Testis (tissue), 3 donors: ENCODE results near the gene GRIN3B. TPM values are rescaled to one million over a fixed set of nuclear protein-coding genes. Genes with fewer than 3 reads are reported as not detected.

Experiments used
- DNase-seq: peaks from one replicate; pipeline ENCODE4 v3.0.0-alpha.2; 2019
- H3K27ac ChIP-seq, 2 donors: fragments of 200-600 bp; sonication (generic); one replicate each; pipeline ENCODE4 v1.5.1; 2019
- H3K27me3 ChIP-seq: fragments of 200-600 bp; sonication (generic); one replicate; pipeline ENCODE4 v1.5.1; 2019
- H3K36me3 ChIP-seq: fragments of 200-600 bp; sonication (generic); one replicate; pipeline ENCODE4 v1.5.1; 2017; ENCODE audit warnings: low read depth; ENCODE audit errors: missing control alignments
- H3K4me1 ChIP-seq: fragments of 200-600 bp; sonication (generic); one replicate; pipeline ENCODE4 v1.5.1; 2019
- H3K4me3 ChIP-seq, 2 donors: fragments of 200-600 bp; sonication (generic); one replicate each; pipeline ENCODE4 v1.5.1; 2017 to 2019
- H3K9me3 ChIP-seq: fragments of 200-600 bp; sonication (generic); one replicate; pipeline ENCODE4 v1.5.1; 2017
- POLR2A ChIP-seq: fragments of 450-650 bp; IDR thresholded peaks from one replicate; pipeline ENCODE4 v1.6.1; 2017; ENCODE audit warnings: antibody characterized with exemption, mild to moderate bottlenecking, moderate library complexity
- WGBS, 2 donors: methylation state at CpG; one replicate each; pipeline ENCODE4 v1.1.5; 2018; 5-methylcytosine and 5-hydroxymethylcytosine counted together
- intact Hi-C: fragments of 100-400 bp; cut with DNase I; formaldehyde crosslinking; loops from one replicate; pipeline ENCODE4 v1.15.1; 2023; ENCODE audit warnings: low total_unique reads
- polyA plus RNA-seq: library from polyadenylated mRNA; stranded (reverse); fragments of 350-450 nt; fragmentation: Illumina TruSeq; extraction: RNeasy Lipid Tissue Mini Kit (QIAGEN cat#74804); gene quantifications from one replicate; pipeline ENCODE4 v1.2.3, GENCODE V29; 2014; ENCODE audit warnings: low read depth, low replicate concordance; ENCODE audit not compliant: insufficient read depth
- total RNA-seq, 2 donors: library from RNA; depleted of rRNA; stranded (reverse); fragments of >200 nt; gene quantifications; one replicate each; pipeline ENCODE4 v1.2.3, GENCODE V29; 2016
- TF ChIP-seq, protein P1 (sequence below), 3 experiments: fragments of 450-650 bp in 2 of 3; fragments of 200-600 bp in 1 of 3; sonication (generic) in 1 of 3; IDR thresholded peaks; one replicate each; pipeline ENCODE4 v1.5.1; 2016 to 2019; ENCODE audit warnings: antibody characterized with exemption in 3 of 3, mild to moderate bottlenecking in 2 of 3, moderate library complexity in 1 of 3

The GRIN3B gene
- total and polyA plus RNA-seq, 3 donors from 2014 or later: 1.1 to 2.4 (median 1.3) TPM

DNA sequence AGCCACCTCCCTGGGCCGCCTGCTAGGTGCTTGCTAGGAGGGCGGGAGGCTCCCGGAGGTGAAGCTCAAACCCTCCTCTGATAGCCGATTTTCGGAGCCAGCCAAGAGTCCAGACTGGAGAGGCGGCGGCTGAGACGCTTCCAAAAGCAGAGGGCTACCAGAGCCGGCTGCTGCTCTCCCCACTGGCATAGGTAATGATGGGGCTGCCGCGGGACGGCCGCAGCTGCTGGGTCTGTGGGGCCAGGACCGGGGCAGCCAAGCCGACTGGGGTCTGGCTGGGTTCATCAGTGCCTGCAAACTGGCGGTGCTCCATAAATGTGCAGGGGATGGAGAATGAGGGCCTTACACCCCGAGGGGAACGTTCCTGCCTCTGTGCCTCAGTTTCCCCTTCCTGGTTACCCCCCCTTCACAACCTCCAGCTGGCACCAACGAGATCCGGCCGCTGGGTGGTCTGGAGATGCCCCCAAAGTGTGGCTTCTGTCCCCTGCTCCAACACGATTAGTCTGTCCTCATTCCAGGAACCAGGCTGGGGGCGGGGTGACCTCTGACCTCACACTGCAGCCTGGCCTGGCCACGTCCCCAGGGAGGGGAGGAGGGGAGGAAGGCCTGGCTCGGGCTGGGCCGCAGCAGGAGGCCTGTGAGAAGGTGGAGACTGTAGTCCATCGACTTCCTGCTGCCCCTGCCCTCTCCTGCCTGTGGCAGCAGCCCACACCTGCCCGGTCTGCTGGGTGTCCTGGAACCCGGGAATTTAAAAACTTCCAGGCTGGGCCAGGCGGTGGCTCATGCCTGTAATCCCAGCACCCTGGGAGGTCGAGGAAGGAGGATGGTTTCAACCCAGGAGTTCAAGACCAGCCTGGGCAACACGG lies 19.9 kb upstream of the GRIN3B start:
- peaks cover 5% of the 10 kb centered on the region for H3K4me1 ChIP-seq
- 55 to 56% methylated on average over 18 to 25 of the region's 32 CpGs for WGBS, 2 donors
- no peak for TF ChIP-seq POLR2A
- TF ChIP-seq, protein P1, sequence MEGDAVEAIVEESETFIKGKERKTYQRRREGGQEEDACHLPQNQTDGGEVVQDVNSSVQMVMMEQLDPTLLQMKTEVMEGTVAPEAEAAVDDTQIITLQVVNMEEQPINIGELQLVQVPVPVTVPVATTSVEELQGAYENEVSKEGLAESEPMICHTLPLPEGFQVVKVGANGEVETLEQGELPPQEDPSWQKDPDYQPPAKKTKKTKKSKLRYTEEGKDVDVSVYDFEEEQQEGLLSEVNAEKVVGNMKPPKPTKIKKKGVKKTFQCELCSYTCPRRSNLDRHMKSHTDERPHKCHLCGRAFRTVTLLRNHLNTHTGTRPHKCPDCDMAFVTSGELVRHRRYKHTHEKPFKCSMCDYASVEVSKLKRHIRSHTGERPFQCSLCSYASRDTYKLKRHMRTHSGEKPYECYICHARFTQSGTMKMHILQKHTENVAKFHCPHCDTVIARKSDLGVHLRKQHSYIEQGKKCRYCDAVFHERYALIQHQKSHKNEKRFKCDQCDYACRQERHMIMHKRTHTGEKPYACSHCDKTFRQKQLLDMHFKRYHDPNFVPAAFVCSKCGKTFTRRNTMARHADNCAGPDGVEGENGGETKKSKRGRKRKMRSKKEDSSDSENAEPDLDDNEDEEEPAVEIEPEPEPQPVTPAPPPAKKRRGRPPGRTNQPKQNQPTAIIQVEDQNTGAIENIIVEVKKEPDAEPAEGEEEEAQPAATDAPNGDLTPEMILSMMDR (IDR thresholded peaks at IDR 0.05): no peak

DNA sequence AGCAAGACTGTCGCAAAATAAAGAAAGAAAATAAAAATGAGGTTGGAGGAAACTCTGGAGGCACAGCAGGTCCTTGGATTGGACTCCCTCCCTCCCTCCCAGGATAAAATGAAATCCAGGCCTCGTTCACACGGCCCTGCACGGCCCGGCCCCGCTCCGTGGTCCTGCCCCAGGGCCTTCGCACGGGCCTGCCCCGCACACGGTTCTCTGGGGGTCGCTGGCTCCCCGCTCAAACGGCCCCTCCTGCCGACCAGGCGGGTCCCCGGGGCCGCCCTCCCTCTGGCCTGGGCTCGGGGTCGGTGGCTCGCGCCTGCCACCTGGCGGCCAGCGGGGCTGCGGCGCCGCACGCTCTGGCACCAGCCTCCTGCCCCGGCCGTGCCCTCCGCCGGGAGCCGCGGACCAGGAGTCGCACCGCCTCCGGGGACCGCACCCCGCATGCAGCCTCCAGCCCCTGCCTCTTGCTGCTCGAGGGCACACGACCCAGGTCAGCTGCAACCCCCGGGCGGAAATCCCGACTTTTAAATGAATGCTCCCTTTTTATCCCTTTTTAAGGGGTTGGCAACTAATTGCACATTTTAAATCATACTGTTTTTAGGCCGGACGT lies 17.6 kb upstream of the GRIN3B start:
- Histone ChIP-seq H3K36me3 (no peaks in the 10 kb centered on the region), H3K27me3 (no peaks in the 10 kb centered on the region), H3K4me1 (peaks cover 5% of the 10 kb centered on the region), H3K4me3 (peak overlapping the region; percentile 12 to 45), H3K27ac (no peak overlapping the region), H3K9me3 (no peaks in the 10 kb centered on the region)
- TF ChIP-seq, protein P1 (IDR thresholded peaks at IDR 0.05): peak; percentile 95 to 98 (median 98)
- TF ChIP-seq POLR2A: no peak
- intact Hi-C loops: loop anchor here (5.0 kb wide), 1 partner anchor 55 kb away; the partner anchor contains the start of gene ARID3A
- WGBS, 2 donors: 0 to 1% methylated on average over 24 to 46 of the region's 46 CpGs
- DNase-seq: peak; percentile 73

More for the DNA sequence above, 19.9 kb upstream of the GRIN3B start:
- Histone ChIP-seq H3K27ac (no peak overlapping the region), H3K4me3 (no peak overlapping the region), H3K27me3 (no peaks in the 10 kb centered on the region), H3K36me3 (no peaks in the 10 kb centered on the region), H3K9me3 (no peaks in the 10 kb centered on the region)
- intact Hi-C loops: loop anchor here (5.0 kb wide), 1 partner anchor 53 kb away; the partner anchor contains the start of gene ARID3A
- no peak for DNase-seq

DNA sequence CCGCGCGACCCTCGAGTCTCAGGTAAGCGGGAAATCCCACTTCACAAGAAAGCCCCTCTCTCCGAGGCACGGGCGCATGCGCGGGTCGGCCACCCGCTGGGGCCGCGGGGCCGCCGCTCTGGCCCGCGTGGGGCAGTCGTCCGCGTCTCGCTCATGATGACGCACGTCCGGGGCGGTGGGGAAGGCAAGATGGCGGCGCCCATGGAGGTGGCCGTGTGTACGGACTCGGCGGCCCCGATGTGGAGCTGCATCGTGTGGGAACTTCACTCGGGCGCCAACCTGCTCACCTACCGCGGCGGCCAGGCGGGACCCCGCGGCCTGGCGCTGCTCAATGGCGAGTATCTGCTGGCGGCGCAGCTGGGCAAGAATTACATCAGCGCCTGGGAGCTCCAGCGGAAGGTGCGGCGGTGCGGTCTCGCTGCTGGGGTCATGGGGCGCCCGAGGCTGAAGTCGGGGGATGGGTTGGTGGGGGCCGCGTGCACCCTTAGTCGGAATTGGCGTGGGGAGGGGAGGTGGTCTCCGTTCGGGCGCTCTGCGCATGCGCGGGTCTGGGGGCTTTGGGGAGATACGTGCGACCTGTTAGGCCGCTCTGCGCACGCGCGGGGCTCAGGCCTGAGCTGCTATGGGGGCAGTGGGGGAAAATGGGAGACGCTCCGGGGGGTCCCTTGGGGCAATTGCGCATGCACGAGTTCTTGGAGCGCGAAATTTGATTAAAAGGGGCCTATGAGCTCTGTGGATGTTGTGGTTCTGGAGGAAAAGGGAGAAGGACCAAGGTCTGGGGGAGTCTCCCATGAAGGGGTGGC lies 15.9 kb upstream of the GRIN3B start, which contains the start of gene WDR18:
TSS of gene WDR18 (plus strand) at position 181 of the 803 bp plus-strand sequence. CDS start at position 190, 9 bp downstream.
- Histone ChIP-seq H3K27me3 (no peaks in the 10 kb centered on the region), H3K27ac (peak within 1 kb of the TSS; percentile 76 to 96), H3K36me3 (no peaks in the 10 kb centered on the region), H3K4me1 (peaks cover 5% of the 10 kb centered on the region), H3K9me3 (no peaks in the 10 kb centered on the region), H3K4me3 (peak within 1 kb of the TSS; percentile 90 to 100)
- intact Hi-C loops: loop anchor here (5.0 kb wide), 1 partner anchor 57 kb away; the partner anchor contains the start of gene ARID3A
- no peak for TF ChIP-seq POLR2A
- TF ChIP-seq, protein P1 (IDR thresholded peaks at IDR 0.05): peak in 2 of 3 experiments; percentile 16 to 47
- 1% methylated on average over 31 to 73 of the region's 78 CpGs for WGBS, 2 donors
- DNase-seq: peak; percentile 96

DNA sequence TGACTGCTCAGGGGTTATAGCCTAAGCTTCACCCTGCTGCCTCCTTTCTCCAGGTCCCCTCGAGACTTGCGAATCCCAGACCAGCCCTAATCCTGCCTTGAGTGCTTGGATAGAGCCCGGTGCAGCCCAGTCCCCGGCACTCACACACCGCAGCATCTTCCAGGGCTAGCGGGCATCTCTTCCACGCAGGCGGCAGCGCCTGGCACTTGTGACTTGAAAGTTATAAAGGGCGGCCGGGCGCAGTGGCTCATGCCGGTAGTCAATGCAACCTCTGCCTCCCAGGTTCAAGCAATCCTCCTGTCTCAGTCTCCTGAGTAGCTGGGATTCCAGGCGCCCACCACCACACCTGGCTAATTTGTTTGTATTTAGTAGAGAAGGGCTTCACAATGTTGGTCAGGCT lies 14.1 kb upstream of the GRIN3B start:
- Histone ChIP-seq H3K27ac (no peak overlapping the region), H3K36me3 (no peaks in the 10 kb centered on the region), H3K4me3 (no peak overlapping the region), H3K4me1 (peaks cover 14% of the 10 kb centered on the region), H3K9me3 (no peaks in the 10 kb centered on the region), H3K27me3 (no peaks in the 10 kb centered on the region)
- 90 to 94% methylated on average over 9 to 14 of the region's 14 CpGs for WGBS, 2 donors
- intact Hi-C loops: no loop called here
- no peak for DNase-seq
- TF ChIP-seq, protein P1 (IDR thresholded peaks at IDR 0.05): no peak
- TF ChIP-seq POLR2A: no peak
